ENCODE data around the gene EXOSC9.

Gene EXOSC9

GRCh38 chr4:121824950-121825349 lies 23.8 kb downstream of the EXOSC9 start:
- no peak for DNase-seq (ENCODE audit: low spot score)

GRCh38 chr4:121827853-121828252 lies 26.7 kb downstream of the EXOSC9 start:
- DNase-seq (ENCODE audit: low spot score), result no peak

GRCh38 chr4:121829511-121829910 lies 28.4 kb downstream of the EXOSC9 start:
- DNase-seq (ENCODE audit: low spot score), result no peak

- no peak for DNase-seq (ENCODE audit: low spot score)
Measured at GRCh38 chr4:121838136-121838535, 37.0 kb downstream of the EXOSC9 start.

GRCh38 chr4:121842862-121843261 lies 41.7 kb downstream of the EXOSC9 start:
- DNase-seq (ENCODE audit: low spot score), result no peak

GRCh38 chr4:121846662-121847061 lies 45.5 kb downstream of the EXOSC9 start:
- DNase-seq (ENCODE audit: low spot score), result no peak

GRCh38 chr4:121851354-121851753 lies 50.2 kb downstream of the EXOSC9 start:
- no peak for DNase-seq (ENCODE audit: low spot score)

GRCh38 chr4:121860121-121860520 lies 59.0 kb downstream of the EXOSC9 start:
- DNase-seq (ENCODE audit: low spot score), result no peak

GRCh38 chr4:121861426-121861825 lies 60.3 kb downstream of the EXOSC9 start:
- DNase-seq (ENCODE audit: low spot score), result no peak

GRCh38 chr4:121863799-121864198 lies 62.7 kb downstream of the EXOSC9 start:
- DNase-seq (ENCODE audit: low spot score), result no peak
